HG02623 (cell line): ENCODE measurements around the gene APBB2.

ENCODE experiments used
- ATAC-seq: cut with Tn5 transposase; IDR thresholded peaks from one replicate; pipeline ENCODE4 v1.9.1; 2021; ENCODE audit warnings: moderate library complexity; ENCODE audit not compliant: unreplicated experiment

Gene APBB2

DNA sequence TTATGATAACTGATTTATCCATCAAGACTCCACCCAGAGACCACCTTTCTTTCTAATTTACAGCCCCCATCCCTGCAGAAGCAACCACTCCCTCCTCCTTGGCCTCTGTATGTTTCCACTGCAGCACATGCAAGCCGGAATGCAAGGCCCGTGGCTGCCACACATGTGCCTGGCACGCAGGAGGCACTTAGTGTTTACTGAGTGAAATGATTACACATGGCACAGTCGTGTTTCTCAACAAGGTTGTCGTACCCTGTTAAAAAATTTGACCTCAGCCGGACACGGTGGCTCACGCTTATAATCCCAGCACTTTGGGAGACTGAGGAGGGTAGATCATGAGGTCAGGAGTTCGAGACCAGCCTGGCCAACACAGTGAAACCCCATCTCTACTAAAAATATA is 104.3 kb downstream of the APBB2 start:
- no peak for ATAC-seq

DNA sequence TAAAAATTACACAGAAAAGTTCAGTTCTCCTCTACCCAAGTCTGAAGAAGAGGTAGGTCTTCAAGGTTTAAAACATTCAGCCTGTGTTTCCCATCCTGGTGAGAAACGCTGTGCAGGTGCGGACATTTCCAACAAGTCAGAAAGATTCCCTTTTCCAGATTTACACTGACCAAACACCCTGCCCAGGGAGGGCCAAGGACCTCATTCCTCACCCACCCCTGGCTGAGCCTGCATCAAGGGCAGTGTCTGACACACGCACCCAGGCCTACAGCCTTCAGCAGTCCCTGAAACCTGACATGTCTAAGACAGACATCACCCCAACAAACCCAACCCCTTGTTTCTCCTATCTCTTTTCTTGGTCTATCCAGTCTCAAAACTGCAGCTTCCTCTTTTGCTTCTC is 105.9 kb downstream of the APBB2 start:
- no peak for ATAC-seq

DNA sequence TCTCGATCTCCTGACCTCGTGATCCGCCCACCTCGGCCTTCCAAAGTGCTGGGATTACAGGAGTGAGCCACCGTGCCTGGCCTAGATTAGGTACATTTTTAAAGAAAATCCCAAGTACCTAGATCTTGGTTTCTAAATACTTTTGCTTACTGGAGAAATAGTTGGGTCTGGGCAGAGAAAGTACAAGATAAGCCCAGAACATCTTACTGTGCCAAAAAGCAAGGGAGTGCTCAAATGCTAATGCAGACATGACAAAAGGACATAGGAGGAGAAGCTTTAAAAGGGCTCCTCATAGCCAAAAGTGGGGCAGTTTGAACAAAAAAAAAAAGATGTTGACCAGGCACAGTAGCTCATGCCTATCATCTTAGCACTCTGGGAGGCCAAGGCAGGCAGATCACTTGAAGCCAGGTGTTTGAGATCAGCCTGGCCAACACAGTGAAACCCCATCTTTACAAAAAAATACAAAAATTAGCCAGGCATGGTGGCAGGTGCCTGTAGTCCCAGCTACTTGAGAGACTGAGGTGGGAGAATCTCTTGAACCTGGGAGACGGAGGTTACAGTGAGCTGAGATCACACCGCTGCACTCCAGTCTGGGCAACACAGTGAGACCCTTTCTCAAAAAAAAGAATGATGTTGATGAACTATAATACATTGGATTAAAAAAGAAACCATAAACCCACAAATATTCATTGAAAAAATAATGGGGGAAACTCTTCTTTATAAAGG is 107.5 kb downstream of the APBB2 start:
- no peak for ATAC-seq

DNA sequence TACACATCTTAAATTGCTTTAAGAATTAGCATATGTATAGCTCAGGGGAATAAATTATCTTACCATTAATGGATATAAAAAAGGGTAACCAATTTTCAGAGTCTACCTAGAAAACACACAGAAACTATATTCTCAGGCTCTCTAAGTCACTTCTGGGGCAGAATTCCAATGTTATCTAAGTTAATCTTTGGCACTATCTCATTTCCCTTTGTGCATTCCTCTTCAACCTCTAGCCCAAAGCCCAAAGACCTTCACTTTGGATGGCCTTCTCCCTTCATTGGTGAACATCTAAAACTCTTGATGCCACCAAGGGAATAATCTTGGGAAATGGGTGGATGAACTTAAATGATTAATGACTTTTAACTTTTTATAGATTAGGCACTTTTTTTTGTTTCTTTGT is 108.3 kb downstream of the APBB2 start:
- no peak for ATAC-seq

DNA sequence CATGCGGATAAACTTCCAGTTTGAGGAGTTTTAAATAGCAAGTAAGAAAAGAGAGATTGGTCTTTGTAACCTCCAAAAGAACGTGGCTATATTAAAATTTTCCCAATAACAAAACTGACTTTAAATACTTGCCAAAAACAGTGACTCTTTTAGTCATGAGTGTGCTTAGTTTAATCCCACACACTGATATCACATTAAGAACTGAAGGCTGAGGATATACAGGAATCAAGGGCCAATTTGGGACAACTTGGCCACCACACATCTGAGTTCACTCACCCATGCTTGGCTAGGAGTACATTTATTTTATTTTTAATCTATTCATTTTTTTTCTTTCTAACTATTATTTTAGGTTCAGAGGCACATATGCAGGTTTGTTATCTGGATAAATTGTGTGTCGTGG is 110.2 kb downstream of the APBB2 start:
- ATAC-seq: no peak

DNA sequence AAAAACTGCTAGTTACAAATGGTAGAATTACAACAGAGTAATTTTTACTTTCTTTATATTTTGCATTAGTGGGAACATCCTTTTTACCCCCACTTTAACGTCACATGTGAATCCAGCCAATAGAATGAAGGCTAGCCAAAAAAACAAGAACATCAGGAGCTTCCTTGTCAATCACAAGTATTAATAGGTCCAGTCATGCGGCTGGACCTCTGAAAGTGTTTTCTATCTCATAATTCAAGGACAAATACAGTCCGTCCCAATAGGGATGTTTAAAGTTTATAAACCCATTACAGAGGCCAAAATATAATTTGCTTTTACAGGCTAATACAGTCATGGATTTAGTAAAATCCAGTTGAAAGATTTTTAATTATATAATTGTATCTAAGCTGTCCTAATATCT is 110.7 kb downstream of the APBB2 start:
- no peak for ATAC-seq

DNA sequence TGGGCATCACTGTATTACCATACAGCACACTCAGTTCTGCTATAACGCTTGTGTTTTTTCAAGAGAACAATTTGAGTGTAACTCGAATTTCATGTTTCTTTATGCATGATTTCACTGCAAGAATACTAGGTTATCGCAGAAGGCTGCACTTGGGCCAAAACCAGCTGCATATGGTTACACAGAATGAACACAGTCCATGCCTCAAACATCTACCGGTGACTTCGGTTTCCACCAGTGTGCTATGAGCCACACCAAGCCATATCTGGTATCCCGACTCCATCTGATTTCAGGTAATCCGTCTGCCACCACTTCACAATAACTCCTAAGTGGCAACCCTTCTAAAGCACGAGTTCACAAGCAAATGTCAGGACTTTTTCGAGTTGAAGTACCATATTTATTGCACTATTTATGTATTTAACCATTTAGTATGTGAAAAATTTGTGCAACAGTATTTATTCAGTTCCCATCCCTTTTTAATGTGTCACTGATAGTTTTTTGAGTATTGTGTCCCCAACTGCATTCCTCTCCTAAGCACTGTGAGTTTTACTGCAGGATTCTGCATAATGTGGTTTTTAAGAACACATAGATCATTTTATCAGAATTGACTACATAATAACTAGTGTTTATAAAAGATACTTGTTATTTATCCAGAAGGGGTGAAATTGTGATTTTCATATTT is 111.8 kb downstream of the APBB2 start:
- no peak for ATAC-seq

DNA sequence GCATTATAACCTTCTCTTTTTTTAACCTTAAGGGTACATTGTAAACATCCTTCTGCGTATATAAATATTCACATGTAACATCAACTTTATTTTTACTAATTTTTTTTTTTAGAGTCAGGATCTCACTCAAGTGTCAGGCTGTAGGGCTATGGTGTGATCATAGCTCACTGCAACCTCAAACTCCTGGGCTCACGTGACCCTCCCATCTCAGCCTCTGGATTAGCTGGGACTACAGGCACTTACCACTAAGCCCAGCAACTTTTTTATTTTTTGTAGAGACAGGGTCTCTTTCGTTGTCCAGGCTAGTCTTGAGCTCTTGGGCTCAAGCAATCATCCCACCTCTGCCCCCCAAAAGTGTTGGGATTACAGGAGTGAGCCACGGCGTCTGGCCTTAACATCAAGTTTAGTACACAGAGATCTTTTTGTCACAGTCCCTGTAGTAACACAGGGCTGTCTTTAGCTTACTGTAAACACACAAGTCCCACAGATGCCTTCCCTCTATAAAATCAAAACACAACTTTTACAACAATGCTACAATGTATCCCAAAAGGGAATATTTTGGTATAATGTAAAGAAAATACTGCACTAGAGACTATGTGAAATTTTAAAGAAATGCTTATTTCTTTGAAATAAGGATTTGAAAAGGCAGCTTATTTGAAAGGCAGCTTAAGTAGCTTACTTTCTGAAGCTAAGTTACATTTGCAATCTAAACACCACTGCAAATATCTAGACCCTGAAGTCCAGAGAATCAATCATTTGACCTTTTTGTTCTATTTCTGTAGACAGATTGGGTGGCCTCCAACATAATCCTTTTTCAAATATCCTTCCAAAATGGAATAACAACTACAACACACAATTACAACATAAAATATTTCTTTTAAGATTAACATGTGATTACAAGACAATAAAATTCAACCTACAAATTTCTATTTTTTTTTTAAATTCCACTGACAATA is 116.0 kb downstream of the APBB2 start:
- ATAC-seq: no peak

DNA sequence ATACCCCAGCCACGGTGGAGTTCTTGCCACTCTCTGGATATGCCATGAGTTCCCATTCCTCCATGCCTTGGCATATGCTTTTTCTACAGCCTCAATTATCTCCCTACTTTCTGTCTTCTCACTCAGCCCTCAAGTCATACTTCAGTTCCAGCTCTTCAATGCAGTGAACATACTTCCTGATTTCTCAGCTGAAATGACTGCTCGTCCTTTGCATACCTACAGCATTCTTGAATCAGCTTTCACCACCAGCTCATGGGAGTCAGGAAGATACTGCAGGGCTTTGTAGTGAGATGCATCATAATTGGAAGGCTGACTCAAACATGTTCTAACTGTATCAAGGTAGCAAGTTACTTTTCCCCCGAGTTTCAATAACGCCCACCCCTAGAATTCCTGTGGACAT is 118.4 kb downstream of the APBB2 start:
- ATAC-seq: no peak

DNA sequence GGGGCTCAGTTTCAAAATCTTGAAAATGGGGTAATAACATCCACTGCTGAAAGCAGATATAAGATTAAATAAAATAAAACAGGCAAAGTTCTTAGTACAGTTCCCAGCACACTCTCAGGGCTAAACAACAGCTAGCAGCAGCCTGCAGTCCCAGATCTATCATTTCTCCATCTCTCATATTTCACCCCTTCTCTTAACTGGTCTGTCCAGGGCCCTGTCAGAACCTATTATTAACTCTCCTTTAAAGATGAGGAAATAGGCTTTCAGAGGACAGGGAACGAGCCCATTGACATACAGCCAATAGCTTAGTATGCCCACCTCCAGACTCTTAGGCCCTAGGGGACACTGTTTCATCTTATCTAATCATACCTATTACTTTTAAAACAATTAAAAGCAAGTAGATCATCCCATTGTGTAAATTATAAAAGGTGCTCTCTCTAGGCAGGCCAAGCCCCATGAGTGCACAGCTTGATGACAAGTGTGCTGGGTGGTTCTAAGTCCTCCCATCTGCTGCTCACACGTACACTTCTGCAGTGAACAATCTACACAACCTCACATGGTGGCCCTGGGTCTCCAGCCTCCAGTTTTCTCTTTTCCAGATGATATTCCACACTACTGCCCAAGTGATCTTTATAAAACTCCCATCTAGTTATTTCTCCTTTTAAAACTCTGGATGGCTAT is 119.0 kb downstream of the APBB2 start:
- ATAC-seq: no peak

DNA sequence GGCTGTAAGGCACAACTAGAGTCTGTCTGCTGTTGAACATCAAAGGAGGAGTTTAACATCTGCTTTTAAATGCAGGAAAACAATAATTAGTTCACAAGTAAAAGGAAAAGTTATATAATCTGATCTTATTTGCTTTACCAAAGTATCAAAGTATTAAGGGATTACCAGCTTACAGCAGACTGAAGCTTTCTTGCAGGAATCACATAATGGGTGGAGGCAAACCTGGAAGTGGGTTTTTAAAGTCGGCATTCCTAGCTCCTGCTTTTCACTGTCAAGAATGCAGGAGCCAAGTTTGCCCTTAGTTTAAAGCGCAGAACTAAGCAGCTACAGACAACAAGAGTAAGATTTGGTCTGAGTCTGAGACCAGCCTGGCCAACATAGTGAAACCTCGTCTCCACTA is 122.2 kb downstream of the APBB2 start:
- no peak for ATAC-seq

DNA sequence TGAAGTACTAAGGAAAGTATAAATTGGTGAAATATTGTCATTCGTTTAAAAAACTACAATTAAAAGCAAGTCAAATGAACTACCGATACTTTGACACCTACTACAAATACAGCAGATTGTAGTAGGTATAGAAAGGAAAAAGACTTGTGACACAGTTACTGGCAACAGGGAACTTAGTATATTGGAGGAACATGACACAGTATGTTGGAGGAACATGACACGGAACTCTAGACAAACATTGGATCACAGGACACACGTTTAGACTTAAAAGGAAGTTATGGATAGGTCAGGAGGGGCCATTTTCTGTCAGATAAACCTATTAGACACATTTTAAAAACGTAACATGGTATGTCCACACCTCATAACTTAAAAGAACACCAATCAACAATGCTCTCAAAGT is 132.5 kb downstream of the APBB2 start:
- no peak for ATAC-seq

DNA sequence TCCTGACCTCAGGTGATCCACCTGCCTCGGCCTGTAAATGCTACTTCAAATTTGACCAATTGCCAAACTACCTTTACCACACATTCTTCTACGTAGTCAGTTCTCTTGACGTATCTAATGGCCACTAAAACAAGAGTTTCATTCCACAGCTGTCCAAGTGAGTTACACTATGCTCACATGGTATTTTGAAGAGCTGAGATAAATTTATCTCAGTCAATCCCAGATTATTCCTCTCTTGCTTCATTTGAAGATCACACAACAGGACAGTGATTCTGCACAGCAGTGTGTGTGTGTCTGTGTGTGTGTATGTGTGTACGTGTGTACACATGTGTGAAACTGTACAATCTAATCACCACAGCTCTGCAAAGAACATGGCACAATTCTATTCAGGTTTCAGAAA is 133.4 kb downstream of the APBB2 start:
- no peak for ATAC-seq

DNA sequence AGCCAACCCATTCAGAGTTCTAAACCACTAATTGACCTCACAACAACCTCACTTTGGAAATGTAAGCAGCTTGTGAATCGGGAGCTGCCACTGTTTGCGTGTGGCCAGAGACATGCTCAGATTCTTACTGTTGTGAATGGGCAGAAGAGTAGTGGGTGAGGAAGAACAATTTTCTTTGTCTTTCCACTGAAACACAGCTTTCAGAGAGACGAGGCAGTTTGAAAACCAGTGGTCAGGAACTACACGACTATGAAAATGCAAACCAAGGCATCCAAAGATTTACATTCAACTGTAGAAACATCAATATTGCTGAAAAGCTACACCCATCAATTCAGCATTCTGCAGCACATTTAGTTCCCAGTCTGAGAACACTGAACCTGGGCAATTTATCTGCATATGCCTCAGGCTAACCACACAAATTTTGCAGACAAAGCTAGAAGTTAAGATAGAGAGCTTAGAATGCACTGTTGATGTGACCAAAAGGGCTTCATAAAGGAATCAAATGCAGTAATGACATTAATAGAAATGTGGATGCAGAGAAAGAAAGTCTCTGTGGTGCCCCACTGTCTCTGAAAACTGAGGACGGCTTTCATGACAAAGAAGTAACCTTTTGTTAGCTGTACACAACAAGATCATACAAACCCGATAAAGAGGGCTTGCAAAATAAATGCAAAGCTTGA is 134.3 kb downstream of the APBB2 start:
- no peak for ATAC-seq

DNA sequence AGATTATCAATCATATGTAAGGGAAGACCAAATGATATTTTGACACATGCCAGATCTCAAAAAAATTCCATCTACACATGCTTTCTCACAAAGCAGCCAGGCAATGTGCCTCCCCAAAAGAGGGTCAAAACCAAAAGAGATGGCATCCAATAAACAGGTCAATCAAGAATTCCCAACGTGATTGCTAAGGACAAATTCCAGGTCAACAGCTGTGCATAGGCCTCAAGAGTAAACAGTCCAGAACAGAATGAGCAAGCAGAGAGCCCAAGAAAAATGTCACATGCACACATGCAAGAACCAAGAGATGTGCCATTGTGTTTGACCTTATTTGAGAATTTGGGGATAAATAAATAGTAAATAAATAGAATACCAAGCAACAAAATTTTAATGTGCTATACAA is 136.7 kb downstream of the APBB2 start:
- ATAC-seq: no peak

DNA sequence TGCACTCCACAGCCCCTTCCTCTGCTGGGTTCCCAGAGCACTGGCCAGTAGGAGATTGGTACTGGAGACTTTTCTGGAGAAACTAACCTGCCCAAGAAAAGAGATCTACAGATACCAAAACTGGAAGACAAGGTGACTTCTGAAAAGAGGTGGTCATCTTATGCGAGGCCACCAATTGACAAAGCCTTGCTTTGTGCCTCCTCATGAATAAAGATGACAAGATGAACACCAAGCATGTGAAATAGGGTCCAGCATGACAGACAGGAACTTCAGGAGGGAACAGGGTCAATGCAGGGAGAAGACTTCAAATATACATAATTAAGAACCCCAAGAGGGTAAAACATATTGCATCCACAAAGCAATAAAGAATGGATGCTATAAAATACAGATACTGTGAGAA is 137.9 kb downstream of the APBB2 start:
- ATAC-seq: no peak

DNA sequence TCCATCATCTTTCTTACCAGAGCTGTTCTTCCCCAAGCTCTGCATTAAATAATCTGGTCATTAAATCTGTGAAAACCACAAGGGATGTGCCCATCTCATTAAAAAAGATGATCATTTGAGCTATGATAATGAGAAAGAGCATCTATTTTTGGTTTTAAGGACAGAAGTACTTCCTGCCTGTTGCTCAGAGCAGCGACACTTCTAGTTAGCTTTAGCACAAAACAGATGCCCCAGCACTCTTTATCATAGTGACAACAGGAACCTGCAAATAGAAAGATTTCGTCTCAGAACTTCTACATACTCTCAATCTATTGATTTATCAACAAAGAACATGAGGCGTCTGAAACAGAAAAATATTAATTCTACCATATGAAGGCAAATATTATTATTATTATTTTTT is 140.1 kb downstream of the APBB2 start:
- no peak for ATAC-seq

DNA sequence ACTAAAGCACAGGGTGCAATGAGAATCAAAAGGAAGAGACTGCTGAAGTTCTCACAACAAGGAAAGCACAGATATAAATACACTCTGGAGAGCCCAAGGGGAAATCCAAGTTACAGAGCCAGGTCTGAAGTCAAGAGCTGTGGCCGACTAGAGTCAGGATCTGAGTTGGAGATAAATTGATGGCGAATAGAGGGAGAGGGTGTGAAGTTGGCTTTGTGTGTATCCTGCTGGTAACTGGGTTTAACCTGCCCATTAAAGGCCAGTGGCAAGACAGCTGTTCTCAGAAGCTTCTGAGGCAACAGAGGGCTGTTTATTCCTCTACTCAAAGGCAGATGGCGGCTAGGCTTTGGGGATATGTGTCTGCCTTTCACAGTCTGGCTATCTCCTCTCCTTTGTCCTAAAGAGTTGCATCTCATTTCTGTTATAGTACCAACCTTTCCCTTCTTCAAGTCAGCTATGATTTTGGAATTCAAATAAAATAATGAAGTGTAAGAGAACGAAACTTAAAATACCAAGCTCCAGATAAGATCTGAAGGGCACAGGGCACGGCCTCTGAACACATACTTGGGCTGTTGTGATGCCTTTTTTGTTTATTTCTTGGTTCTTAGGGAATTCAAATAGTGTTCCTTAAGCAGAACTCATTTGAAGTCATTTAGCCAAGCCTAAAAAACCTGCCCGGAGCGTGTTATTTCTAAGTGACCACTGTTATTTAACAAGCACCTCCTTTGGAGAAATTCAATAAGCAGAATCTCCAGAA is 142.1 kb downstream of the APBB2 start:
- ATAC-seq: no peak

DNA sequence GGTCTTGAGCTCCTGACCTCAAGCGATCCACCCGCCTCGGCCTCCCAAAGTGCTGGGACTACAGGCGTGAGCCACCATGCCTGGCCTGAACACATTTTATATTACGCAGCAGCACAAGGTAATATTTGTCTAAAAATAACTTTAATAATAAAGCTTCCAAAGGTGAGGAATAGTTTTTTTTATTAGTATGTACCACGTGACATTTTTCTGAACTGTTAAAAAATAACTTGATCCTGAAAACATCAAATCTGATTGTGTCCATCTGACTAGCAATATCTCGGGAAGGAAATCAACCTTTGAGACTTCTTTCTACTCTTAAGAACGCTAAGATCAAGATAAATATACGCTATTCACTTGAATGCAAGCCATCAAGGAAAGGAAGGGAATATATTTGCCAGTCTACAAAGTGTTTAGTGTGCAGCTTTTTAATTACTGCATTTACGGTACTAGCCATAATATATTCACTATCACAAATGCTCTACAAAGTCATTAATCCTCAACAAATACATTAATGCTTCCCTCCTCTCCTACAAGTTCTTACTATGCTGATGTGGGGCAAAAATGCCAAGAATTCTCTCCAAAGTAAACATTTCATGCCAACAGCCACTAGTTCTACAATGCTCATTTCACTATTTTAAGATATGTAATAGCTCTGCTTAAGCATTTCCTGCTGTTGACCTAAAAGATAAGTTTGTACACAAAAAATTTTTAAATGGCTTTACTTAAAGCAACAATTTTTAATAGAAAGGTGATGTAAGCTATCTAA is 143.6 kb downstream of the APBB2 start:
- ATAC-seq: no peak
